HCT116 (cell line): ENCODE data around the gene POF1B.
"Not testable (repeated sequence)": the region's sequence is repeated elsewhere in the genome, so short reads cannot be mapped to it uniquely, and the experiment has no call there.

Source experiments
- EZH2phosphoT487 ChIP-seq: fragments of 200-600 bp; IDR thresholded peaks from 2 replicates; pipeline ENCODE4 v1.6.1; 2018; ENCODE audit warnings: antibody characterized with exemption, borderline replicate concordance
- TF ChIP-seq, protein P1 (sequence below): IDR thresholded peaks from 2 replicates; pipeline ENCODE4 v1.6.1; 2011; ENCODE audit warnings: mild to moderate bottlenecking, low read length, moderate library complexity; ENCODE audit not compliant: insufficient replicate concordance; ENCODE audit errors: extremely low read depth

DNA sequence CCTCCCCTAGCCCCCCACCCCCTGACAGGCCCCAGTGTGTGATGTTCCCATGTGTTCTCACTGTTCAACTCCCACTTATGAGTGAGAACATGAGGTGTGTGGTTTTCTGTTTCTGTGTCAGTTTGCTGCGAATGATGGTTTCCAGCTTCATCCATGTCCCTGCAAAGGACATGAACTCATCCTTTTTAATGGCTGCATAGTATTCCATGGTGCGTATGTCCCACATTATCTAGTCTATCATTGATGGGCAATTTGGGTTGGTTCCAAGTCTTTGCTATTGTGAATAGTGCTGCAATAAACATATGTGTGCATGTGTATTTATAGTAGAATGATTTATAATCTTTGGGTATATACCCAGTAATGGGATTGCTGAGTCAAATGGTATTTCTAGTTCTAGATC, 68.1 kb downstream of the POF1B start:
- TF ChIP-seq EZH2phosphoT487: not testable (repeated sequence)
- TF ChIP-seq, protein P1, sequence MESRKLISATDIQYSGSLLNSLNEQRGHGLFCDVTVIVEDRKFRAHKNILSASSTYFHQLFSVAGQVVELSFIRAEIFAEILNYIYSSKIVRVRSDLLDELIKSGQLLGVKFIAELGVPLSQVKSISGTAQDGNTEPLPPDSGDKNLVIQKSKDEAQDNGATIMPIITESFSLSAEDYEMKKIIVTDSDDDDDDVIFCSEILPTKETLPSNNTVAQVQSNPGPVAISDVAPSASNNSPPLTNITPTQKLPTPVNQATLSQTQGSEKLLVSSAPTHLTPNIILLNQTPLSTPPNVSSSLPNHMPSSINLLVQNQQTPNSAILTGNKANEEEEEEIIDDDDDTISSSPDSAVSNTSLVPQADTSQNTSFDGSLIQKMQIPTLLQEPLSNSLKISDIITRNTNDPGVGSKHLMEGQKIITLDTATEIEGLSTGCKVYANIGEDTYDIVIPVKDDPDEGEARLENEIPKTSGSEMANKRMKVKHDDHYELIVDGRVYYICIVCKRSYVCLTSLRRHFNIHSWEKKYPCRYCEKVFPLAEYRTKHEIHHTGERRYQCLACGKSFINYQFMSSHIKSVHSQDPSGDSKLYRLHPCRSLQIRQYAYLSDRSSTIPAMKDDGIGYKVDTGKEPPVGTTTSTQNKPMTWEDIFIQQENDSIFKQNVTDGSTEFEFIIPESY: not testable (repeated sequence)
